Type B pancreatic cell (in vitro differentiated cells): ENCODE results near the gene SRC. TPM values are rescaled to one million over a fixed set of nuclear protein-coding genes. Genes with fewer than 3 reads are reported as not detected.

ENCODE experiments used
- DNase-seq: peaks from one replicate; pipeline ENCODE4 v3.0.0; 2021; ENCODE audit warnings: mixed read lengths; ENCODE audit not compliant: unreplicated experiment; ENCODE audit errors: extremely low spot score
- H3K27ac Mint-ChIP-seq: 2 replicates; pipeline ENCODE4 v1.8.0; 2021; ENCODE audit warnings: mild to moderate bottlenecking, mixed read lengths
- H3K27me3 Mint-ChIP-seq: 2 replicates; pipeline ENCODE4 v1.8.0; 2021; ENCODE audit warnings: mixed read lengths
- H3K36me3 Mint-ChIP-seq: 2 replicates; pipeline ENCODE4 v1.8.0; 2021; ENCODE audit warnings: mixed read lengths
- H3K4me1 Mint-ChIP-seq: one replicate; pipeline ENCODE4 v1.8.0; 2021; ENCODE audit warnings: mixed read lengths; ENCODE audit not compliant: unreplicated experiment
- H3K4me3 Mint-ChIP-seq: 2 replicates; pipeline ENCODE4 v1.8.0; 2021; ENCODE audit warnings: mild to moderate bottlenecking, mixed read lengths
- H3K9me3 Mint-ChIP-seq: 2 replicates; pipeline ENCODE4 v1.8.0; 2021; ENCODE audit warnings: mixed read lengths
- total RNA-seq: library from RNA; stranded (reverse); gene quantifications from 2 replicates; pipeline ENCODE4 v1.2.1, GENCODE V29; 2021; ENCODE audit warnings: low replicate concordance
- TF ChIP-seq, protein P1 (sequence below): fragments of 200-600 bp; sonication (generic); conservative IDR thresholded peaks from 2 replicates; pipeline ENCODE4 v1.5.0; 2021; ENCODE audit warnings: antibody characterized with exemption, mild to moderate bottlenecking

Gene SRC
- total RNA-seq, 1 donor from 2014 or later, result 56.0 TPM

GRCh38 chr20:37431786-37432185, 85.8 kb downstream of the SRC start:
- H3K36me3 Mint-ChIP-seq, result no peaks in the 10 kb centered on the region
- H3K4me1 Mint-ChIP-seq, result no peaks in the 10 kb centered on the region
- DNase-seq, result no peak
- no peak overlapping the region for H3K4me3 Mint-ChIP-seq
- H3K27me3 Mint-ChIP-seq, result peaks cover 2% of the 10 kb centered on the region
- no peak overlapping the region for H3K27ac Mint-ChIP-seq
- TF ChIP-seq, protein P1, sequence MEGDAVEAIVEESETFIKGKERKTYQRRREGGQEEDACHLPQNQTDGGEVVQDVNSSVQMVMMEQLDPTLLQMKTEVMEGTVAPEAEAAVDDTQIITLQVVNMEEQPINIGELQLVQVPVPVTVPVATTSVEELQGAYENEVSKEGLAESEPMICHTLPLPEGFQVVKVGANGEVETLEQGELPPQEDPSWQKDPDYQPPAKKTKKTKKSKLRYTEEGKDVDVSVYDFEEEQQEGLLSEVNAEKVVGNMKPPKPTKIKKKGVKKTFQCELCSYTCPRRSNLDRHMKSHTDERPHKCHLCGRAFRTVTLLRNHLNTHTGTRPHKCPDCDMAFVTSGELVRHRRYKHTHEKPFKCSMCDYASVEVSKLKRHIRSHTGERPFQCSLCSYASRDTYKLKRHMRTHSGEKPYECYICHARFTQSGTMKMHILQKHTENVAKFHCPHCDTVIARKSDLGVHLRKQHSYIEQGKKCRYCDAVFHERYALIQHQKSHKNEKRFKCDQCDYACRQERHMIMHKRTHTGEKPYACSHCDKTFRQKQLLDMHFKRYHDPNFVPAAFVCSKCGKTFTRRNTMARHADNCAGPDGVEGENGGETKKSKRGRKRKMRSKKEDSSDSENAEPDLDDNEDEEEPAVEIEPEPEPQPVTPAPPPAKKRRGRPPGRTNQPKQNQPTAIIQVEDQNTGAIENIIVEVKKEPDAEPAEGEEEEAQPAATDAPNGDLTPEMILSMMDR, result no peak
- no peaks in the 10 kb centered on the region for H3K9me3 Mint-ChIP-seq

DNA sequence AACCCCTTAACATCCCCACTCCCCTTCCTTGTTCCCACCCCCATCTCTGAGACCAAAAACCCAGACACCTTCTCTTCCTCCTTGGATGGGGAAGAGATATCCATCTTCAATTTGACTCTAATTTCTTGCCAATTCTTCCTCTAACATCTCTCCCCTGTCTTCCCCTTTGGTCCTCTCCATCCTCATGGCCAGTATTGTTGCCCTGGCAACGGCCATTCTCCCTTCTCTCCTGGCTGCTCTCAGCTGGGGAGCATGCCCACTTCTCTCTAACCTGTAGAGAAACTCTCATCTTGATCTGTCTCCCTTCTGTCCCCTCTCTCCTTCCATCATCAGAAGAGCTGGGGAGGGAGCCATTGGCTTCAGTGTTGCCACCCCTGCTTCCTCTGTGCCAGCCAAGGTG, 86.7 kb downstream of the SRC start:
- no peak for DNase-seq
- TF ChIP-seq, protein P1, result no peak
- no peak overlapping the region for H3K4me3 Mint-ChIP-seq
- no peaks in the 10 kb centered on the region for H3K9me3 Mint-ChIP-seq
- no peak overlapping the region for H3K27ac Mint-ChIP-seq
- no peaks in the 10 kb centered on the region for H3K36me3 Mint-ChIP-seq
- peaks cover 3% of the 10 kb centered on the region for H3K27me3 Mint-ChIP-seq
- no peaks in the 10 kb centered on the region for H3K4me1 Mint-ChIP-seq

DNA sequence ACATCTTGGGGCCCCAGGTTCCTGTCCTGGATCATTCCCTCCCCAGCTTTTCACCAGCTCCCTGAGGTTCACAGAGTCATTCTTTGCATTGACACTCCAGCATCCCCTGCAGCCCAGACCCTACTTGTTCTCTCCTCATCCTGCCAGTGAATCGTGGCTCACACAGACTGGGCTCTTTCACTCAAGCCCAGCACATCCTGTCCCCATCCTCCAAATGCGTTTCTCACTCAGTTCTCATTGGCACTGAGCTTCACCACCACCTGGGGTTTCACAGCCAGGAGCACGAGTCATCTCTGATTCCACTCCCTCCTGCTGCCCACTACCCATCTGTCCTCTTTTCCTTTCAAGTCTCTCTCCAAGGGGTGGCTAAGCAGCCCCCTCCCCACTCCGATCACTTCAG, 89.7 kb downstream of the SRC start:
- H3K27ac Mint-ChIP-seq, result no peak overlapping the region
- no peak for DNase-seq
- TF ChIP-seq, protein P1, result no peak
- no peak overlapping the region for H3K4me3 Mint-ChIP-seq
- no peaks in the 10 kb centered on the region for H3K9me3 Mint-ChIP-seq
- H3K27me3 Mint-ChIP-seq, result peaks cover 3% of the 10 kb centered on the region
- H3K4me1 Mint-ChIP-seq, result peaks cover 14% of the 10 kb centered on the region
- no peaks in the 10 kb centered on the region for H3K36me3 Mint-ChIP-seq

GRCh38 chr20:37436527-37437186, 90.7 kb downstream of the SRC start:
- peaks cover 3% of the 10 kb centered on the region for H3K27me3 Mint-ChIP-seq
- no peak for DNase-seq
- H3K36me3 Mint-ChIP-seq, result no peaks in the 10 kb centered on the region
- H3K9me3 Mint-ChIP-seq, result no peaks in the 10 kb centered on the region
- peaks cover 14% of the 10 kb centered on the region for H3K4me1 Mint-ChIP-seq
- TF ChIP-seq, protein P1, result no peak
- H3K27ac Mint-ChIP-seq, result no peak overlapping the region
- H3K4me3 Mint-ChIP-seq, result no peak overlapping the region

DNA sequence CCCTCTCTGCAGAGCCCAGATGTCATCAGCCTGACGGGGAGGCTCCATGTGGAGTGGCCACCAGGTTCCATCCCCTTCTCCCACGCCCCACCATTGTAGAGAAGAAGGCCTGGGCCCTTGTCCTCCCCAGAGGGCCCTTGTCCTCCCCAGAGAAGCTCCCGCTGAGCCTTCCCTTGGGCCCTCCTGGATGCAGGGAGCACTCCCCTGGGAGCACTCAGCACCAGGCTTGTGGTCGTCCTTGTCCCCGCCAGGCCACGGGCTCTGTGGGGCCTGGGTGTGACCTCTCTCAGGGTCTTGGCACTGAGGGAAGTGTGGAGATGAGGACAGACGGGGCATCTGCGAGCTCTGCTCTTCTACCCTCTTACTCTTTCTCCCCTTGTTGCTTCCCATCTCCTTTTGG, 91.7 kb downstream of the SRC start:
- TF ChIP-seq, protein P1, result no peak
- Mint-ChIP-seq H3K4me1 (peaks cover 14% of the 10 kb centered on the region), H3K9me3 (no peaks in the 10 kb centered on the region), H3K36me3 (no peaks in the 10 kb centered on the region), H3K4me3 (no peak overlapping the region), H3K27me3 (peaks cover 3% of the 10 kb centered on the region), H3K27ac (no peak overlapping the region)
- DNase-seq, result no peak
